Fibroblast of skin of back (primary cell): ENCODE data around the gene GNS.
A peak's percentile ranks its signal among the peaks of the same experiment; 100 is the strongest.

Source experiments
- DNase-seq: peaks from one replicate; pipeline ENCODE4 v3.0.0-alpha.2; 2013

GNS gene

GRCh38 chr12:64735442-64735841 lies 23.8 kb downstream of the GNS start:
- DNase-seq: no peak

GRCh38 chr12:64733857-64734256 lies 25.3 kb downstream of the GNS start:
- peak; percentile 41 for DNase-seq

- DNase-seq: no peak
Measured at GRCh38 chr12:64731683-64732082, 27.5 kb downstream of the GNS start.

GRCh38 chr12:64730588-64730969 lies 28.6 kb downstream of the GNS start:
- DNase-seq: no peak

- DNase-seq: no peak
Measured at GRCh38 chr12:64729909-64730587, 29.2 kb downstream of the GNS start.

GRCh38 chr12:64724201-64724745 lies 34.9 kb downstream of the GNS start:
- no peak for DNase-seq

GRCh38 chr12:64723630-64724029 lies 35.6 kb downstream of the GNS start:
- DNase-seq: no peak

GRCh38 chr12:64722835-64723234 lies 36.4 kb downstream of the GNS start:
- no peak for DNase-seq

GRCh38 chr12:64720884-64721283 lies 38.3 kb downstream of the GNS start:
- no peak for DNase-seq

GRCh38 chr12:64718649-64719048 lies 40.6 kb downstream of the GNS start:
- DNase-seq: no peak

- peak; percentile 12 for DNase-seq
Measured at GRCh38 chr12:64716839-64717455, 42.3 kb downstream of the GNS start.

- no peak for DNase-seq
Measured at GRCh38 chr12:64716371-64716770, 42.8 kb downstream of the GNS start.

- no peak for DNase-seq
Measured at GRCh38 chr12:64714551-64714968, 44.6 kb downstream of the GNS start.

GRCh38 chr12:64713376-64713775 lies 45.8 kb downstream of the GNS start:
- no peak for DNase-seq

GRCh38 chr12:64709429-64709828 lies 49.8 kb downstream of the GNS start:
- DNase-seq: no peak

- DNase-seq: no peak
Measured at GRCh38 chr12:64707926-64708325, 51.3 kb downstream of the GNS start.

GRCh38 chr12:64707362-64707761 lies 51.8 kb downstream of the GNS start:
- DNase-seq: no peak

- no peak for DNase-seq
Measured at GRCh38 chr12:64706857-64707256, 52.3 kb downstream of the GNS start.

GRCh38 chr12:64706306-64706705 lies 52.9 kb downstream of the GNS start:
- no peak for DNase-seq

- DNase-seq: no peak
Measured at GRCh38 chr12:64701283-64701682, 57.9 kb downstream of the GNS start.

- no peak for DNase-seq
Measured at GRCh38 chr12:64700532-64700931, 58.7 kb downstream of the GNS start.

GRCh38 chr12:64699504-64700115 lies 59.6 kb downstream of the GNS start:
- DNase-seq: no peak

GRCh38 chr12:64696080-64696741 lies 63.0 kb downstream of the GNS start:
- peak; percentile 27 for DNase-seq
